ENCODE data around the gene DNAH17. TPM values are rescaled to one million over a fixed set of nuclear protein-coding genes. Genes with fewer than 3 reads are reported as not detected.
A peak's percentile ranks its signal among the peaks of the same experiment; 100 is the strongest.

DNAH17 gene
- total and polyA plus RNA-seq, 7 experiments from 2014 or later = 0.05 to 1.5 (median 0.38) TPM

DNA sequence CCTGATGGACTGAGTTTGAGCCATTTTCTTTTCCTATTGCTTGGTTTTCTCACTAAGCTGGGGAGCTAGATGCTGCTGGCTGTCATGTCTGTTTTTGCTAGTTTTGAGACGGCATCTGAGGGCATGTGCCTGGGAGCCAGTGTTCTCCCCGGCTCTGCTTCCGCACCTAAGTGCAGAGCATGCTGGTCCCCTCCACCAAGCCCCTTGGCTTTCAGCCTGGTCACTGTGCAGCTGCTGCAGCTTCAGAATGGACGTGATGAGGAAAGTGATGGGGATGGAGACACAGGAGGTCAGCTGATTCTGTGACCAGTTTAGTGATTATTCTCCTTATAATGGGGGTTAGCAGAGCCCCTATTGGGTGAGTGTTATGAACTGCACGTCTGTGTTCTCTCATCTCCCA, 28.5 kb downstream of the DNAH17 start:
- Mint-ChIP-seq H3K36me3 (no peaks in the 10 kb centered on the region), H3K4me1 (no peaks in the 10 kb centered on the region), H3K9me3 (no peaks in the 10 kb centered on the region), H3K27ac (no peak overlapping the region), H3K27me3 (peaks cover 0 to 13% (median 0%) of the 10 kb centered on the region in 5 donors), H3K4me3 (no peak overlapping the region)
- ChIA-PET POLR2A (interaction anchor here (0.6 kb wide), 1 partner anchor 101 kb away, joined by 3 read pairs; no protein-coding TSS in a partner anchor), CTCF (no interaction called here)
- intact Hi-C loops (cut with micrococcal nuclease) = no loop called here
- Histone ChIP-seq H3K27me3 (ENCODE audit: control insufficient read depth in 2 of 2, insufficient read depth in 2 of 2, low read length in 2 of 2) (no peaks in the 10 kb centered on the region), H3K27ac (ENCODE audit: low read depth, low read length) (no peak overlapping the region), H3K4me1 (ENCODE audit: control insufficient read depth in 2 of 2, insufficient read depth in 2 of 2, low read length in 2 of 2) (no peaks in the 10 kb centered on the region), H3K9me3 (ENCODE audit: control insufficient read depth in 2 of 3, low read length in 3 of 3) (no peaks in the 10 kb centered on the region), H3K4me3 (ENCODE audit: low read length) (no peak overlapping the region), H3K36me3 (ENCODE audit: control insufficient read depth in 2 of 3, insufficient read depth in 3 of 3, low read length in 3 of 3) (no peaks in the 10 kb centered on the region)
- ATAC-seq = no peak
- no peak for DNase-seq

DNA sequence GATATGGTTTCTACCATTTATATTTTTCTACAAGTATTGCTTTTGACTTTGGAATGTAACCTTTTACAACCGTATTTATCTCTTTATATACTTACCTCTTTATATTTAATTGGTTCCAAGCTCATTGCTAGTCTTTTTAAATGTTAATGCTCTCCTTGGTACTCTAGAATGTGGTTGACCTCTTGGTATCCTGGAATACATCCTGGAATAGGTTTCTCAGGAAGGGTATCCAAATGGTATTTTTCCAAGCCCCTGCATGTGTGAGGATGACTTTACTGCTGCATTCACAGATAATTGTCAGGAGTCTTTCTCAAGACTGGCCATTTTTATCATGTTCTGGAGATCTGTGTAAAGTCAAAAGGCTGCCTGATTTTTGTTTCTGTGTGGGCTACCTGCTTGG, 30.2 kb downstream of the DNAH17 start:
- ChIA-PET POLR2A (no interaction called here), CTCF (no interaction called here)
- H3K27ac Mint-ChIP-seq = no peak overlapping the region
- DNase-seq (no peak), ATAC-seq (no peak)
- Histone ChIP-seq H3K9me3 (ENCODE audit: control insufficient read depth in 2 of 3, low read length in 3 of 3) (no peaks in the 10 kb centered on the region), H3K27me3 (ENCODE audit: control insufficient read depth in 2 of 2, insufficient read depth in 2 of 2, low read length in 2 of 2) (no peaks in the 10 kb centered on the region), H3K36me3 (ENCODE audit: control insufficient read depth in 2 of 3, insufficient read depth in 3 of 3, low read length in 3 of 3) (no peaks in the 10 kb centered on the region), H3K4me1 (ENCODE audit: control insufficient read depth in 2 of 2, insufficient read depth in 2 of 2, low read length in 2 of 2) (no peaks in the 10 kb centered on the region), H3K4me3 (ENCODE audit: low read length) (no peak overlapping the region), H3K27ac (ENCODE audit: low read depth, low read length) (no peak overlapping the region)
- no peaks in the 10 kb centered on the region for H3K36me3 Mint-ChIP-seq
- no peak overlapping the region for H3K4me3 Mint-ChIP-seq
- no peaks in the 10 kb centered on the region for H3K9me3 Mint-ChIP-seq
- H3K27me3 Mint-ChIP-seq = peaks cover 0 to 11% (median 0%) of the 10 kb centered on the region in 5 donors
- intact Hi-C loops (cut with micrococcal nuclease) = no loop called here
- no peaks in the 10 kb centered on the region for H3K4me1 Mint-ChIP-seq

DNA sequence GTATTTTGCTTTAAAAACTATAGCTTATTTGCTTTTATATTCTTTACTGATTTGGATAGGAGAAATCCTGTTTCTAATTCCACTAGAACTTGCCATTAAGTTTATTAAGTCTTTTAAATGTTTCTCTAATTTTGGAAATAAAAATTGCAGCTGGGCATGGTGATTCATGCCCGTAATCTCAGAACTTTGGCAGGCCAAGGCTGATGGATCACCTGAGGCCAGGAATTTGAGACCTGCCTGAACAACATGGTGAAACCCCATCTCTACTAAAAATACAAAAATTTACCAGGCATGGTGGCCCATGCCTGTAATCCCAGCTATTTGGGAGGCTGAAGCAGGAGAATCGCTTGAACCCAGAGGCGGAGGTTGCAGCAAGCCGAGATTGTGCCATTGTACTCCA, 30.7 kb downstream of the DNAH17 start:
- no peaks in the 10 kb centered on the region for H3K9me3 ChIP-seq (ENCODE audit: control insufficient read depth in 2 of 3, low read length in 3 of 3)
- ChIA-PET POLR2A (no interaction called here), CTCF (no interaction called here)
- H3K36me3 ChIP-seq (ENCODE audit: control insufficient read depth in 2 of 3, insufficient read depth in 3 of 3, low read length in 3 of 3) = no peaks in the 10 kb centered on the region
- no peak overlapping the region for H3K4me3 Mint-ChIP-seq
- H3K4me1 Mint-ChIP-seq = peaks cover 0 to 5% (median 0%) of the 10 kb centered on the region in 7 donors
- ATAC-seq (no peak), DNase-seq (no peak)
- H3K27me3 Mint-ChIP-seq = peaks cover 0 to 11% (median 0%) of the 10 kb centered on the region in 5 donors
- H3K36me3 Mint-ChIP-seq = no peaks in the 10 kb centered on the region
- intact Hi-C loops (cut with micrococcal nuclease) = no loop called here
- no peaks in the 10 kb centered on the region for H3K9me3 Mint-ChIP-seq
- H3K4me1 ChIP-seq (ENCODE audit: control insufficient read depth in 2 of 2, insufficient read depth in 2 of 2, low read length in 2 of 2) = no peaks in the 10 kb centered on the region
- H3K27ac Mint-ChIP-seq = no peak overlapping the region
- no peak overlapping the region for H3K27ac ChIP-seq (ENCODE audit: low read depth, low read length)
- H3K4me3 ChIP-seq (ENCODE audit: low read length) = no peak overlapping the region
- H3K27me3 ChIP-seq (ENCODE audit: control insufficient read depth in 2 of 2, insufficient read depth in 2 of 2, low read length in 2 of 2) = no peaks in the 10 kb centered on the region

DNA sequence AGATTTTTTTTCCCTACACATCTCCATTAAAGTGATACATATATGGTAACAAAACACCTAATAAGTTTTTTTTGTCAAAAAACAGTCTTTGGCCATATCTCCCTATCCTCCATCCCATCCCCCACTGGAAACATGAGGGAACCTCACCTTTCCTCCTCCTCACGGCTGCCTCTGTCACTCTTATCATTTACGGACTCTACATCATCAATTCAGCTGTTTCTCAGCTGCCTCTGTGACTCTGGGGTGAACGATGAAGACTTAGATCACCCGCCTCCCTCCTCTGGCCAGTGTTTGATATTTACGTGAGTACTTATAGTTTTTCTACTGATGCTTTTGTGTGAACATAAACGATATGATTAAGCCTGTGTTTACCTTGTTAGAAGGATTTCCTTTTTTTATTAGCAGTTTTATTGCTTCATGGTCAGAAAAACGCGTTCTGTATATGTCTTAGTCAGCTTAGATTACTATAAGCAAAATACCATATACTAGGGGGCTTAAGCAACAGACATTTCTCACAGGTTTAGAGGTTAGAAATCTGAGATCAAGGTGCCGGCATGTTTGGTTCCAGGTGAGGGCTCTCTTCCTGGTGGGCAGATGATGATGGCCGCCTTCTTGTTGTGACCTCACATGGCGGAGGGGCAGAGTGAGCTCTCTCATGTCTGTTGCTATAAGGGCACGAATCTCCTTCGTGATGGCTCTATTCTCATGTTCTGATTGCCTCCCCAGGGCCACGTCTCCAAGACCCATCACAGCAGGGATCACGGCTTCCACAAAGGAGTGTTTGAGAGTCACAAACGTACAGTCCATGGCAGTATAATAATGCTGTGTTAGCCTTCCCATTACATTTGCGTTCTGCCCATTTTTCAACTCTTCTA, 32.1 kb downstream of the DNAH17 start:
- ATAC-seq = no peak

DNA sequence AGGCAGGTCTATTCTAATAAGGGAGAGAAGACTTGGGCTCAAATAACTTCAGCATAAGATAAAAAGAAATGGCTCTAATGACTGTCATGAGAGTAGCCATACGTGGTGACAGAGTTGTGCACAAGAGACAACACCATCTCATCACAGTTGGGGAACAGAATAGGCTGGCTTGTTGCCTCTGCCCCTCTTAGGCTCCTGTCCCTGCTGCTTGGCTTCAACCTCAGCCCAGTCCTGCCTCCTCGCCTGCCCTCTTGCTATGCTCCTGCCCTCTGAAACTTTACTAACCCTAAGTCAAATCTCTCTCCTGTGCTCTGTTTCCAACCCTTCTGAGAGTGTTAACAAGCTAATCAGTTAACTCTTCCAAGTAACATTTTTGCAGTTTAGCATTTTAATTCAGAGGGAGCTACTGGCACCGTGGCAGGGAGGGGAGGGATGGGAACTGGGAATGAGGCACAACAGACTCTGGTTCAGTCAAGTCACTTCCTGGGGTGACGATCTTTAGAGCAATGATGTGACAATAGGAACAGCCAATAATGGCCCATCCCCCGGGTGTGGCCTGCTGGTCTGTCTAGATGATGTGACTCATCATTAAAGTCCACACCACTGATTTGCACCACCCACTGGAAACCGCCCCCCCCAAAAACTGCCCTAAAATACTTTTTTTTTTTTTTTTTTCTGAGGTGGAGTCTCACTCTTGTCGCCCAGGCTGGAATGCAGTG, 35.5 kb downstream of the DNAH17 start:
- Histone ChIP-seq H3K36me3 (ENCODE audit: control insufficient read depth in 2 of 3, insufficient read depth in 3 of 3, low read length in 3 of 3) (no peaks in the 10 kb centered on the region), H3K27me3 (ENCODE audit: control insufficient read depth in 2 of 2, insufficient read depth in 2 of 2, low read length in 2 of 2) (no peaks in the 10 kb centered on the region), H3K4me3 (ENCODE audit: low read length) (no peak overlapping the region), H3K9me3 (ENCODE audit: control insufficient read depth in 2 of 3, low read length in 3 of 3) (no peaks in the 10 kb centered on the region), H3K4me1 (ENCODE audit: control insufficient read depth in 2 of 2, insufficient read depth in 2 of 2, low read length in 2 of 2) (no peaks in the 10 kb centered on the region), H3K27ac (ENCODE audit: low read depth, low read length) (no peak overlapping the region)
- H3K4me1 Mint-ChIP-seq = peaks cover 0 to 13% (median 1%) of the 10 kb centered on the region in 7 donors
- H3K27me3 Mint-ChIP-seq = peaks cover 0 to 6% (median 0%) of the 10 kb centered on the region in 5 donors
- ATAC-seq (peak; percentile 91), DNase-seq (no peak)
- intact Hi-C loops (cut with micrococcal nuclease) = no loop called here
- no peaks in the 10 kb centered on the region for H3K36me3 Mint-ChIP-seq
- CTCF ChIA-PET = interaction anchor here (0.6 kb wide), 1 partner anchor 16 kb away, joined by 3 read pairs; no protein-coding TSS in a partner anchor
- H3K9me3 Mint-ChIP-seq = no peaks in the 10 kb centered on the region
- H3K4me3 Mint-ChIP-seq = no peak overlapping the region
- POLR2A ChIA-PET = interaction anchor here (0.7 kb wide), 1 partner anchor 25 kb away, joined by 3 read pairs; no protein-coding TSS in a partner anchor
- peak overlapping the region in 1 of 9 donors; percentile 46 for H3K27ac Mint-ChIP-seq

More for the DNA sequence above, 32.1 kb downstream of the DNAH17 start:
- Mint-ChIP-seq H3K36me3 (no peaks in the 10 kb centered on the region), H3K4me1 (peaks cover 0 to 7% (median 0%) of the 10 kb centered on the region in 7 donors), H3K9me3 (no peaks in the 10 kb centered on the region), H3K4me3 (no peak overlapping the region), H3K27ac (no peak overlapping the region), H3K27me3 (peaks cover 0 to 7% (median 0%) of the 10 kb centered on the region in 5 donors)
- ChIA-PET CTCF (interaction anchor here (0.6 kb wide), 1 partner anchor 194 kb away, joined by 3 read pairs; no protein-coding TSS in a partner anchor), POLR2A (interaction anchor here (0.7 kb wide), 1 partner anchor 10 kb away, joined by 5 read pairs; no protein-coding TSS in a partner anchor)
- intact Hi-C loops (cut with micrococcal nuclease) = no loop called here
- H3K27ac ChIP-seq (ENCODE audit: low read depth, low read length) = no peak overlapping the region
- no peaks in the 10 kb centered on the region for H3K9me3 ChIP-seq (ENCODE audit: control insufficient read depth in 2 of 3, low read length in 3 of 3)
- no peaks in the 10 kb centered on the region for H3K36me3 ChIP-seq (ENCODE audit: control insufficient read depth in 2 of 3, insufficient read depth in 3 of 3, low read length in 3 of 3)
- H3K27me3 ChIP-seq (ENCODE audit: control insufficient read depth in 2 of 2, insufficient read depth in 2 of 2, low read length in 2 of 2) = no peaks in the 10 kb centered on the region
- DNase-seq = no peak
- no peak overlapping the region for H3K4me3 ChIP-seq (ENCODE audit: low read length)
- no peaks in the 10 kb centered on the region for H3K4me1 ChIP-seq (ENCODE audit: control insufficient read depth in 2 of 2, insufficient read depth in 2 of 2, low read length in 2 of 2)

DNA sequence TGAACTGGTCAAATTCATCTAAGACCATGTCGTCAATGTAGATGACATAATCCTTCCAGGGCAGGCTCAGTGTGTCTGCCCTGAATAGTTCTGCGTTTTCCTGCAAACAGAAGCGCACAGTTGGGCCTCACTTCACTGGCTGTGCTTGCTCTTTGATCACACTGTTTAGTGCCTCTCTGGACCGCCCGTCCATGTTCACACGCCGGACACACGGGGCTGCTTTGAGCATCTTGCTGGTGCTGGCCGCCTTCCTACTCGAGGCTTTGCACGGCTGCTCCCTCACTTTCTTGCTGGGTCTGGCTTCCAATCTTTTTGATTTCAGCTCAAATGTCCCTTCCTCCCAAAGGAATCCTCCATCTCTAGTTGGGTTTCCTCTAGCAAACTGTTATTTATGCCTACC, 37.4 kb downstream of the DNAH17 start:
- intact Hi-C loops (cut with micrococcal nuclease) = no loop called here
- no peak overlapping the region for H3K27ac Mint-ChIP-seq
- POLR2A ChIA-PET = no interaction called here

More for the DNA sequence above, 37.4 kb downstream of the DNAH17 start:
- DNase-seq (no peak), ATAC-seq (no peak)
- Histone ChIP-seq H3K27me3 (ENCODE audit: control insufficient read depth in 2 of 2, insufficient read depth in 2 of 2, low read length in 2 of 2) (no peaks in the 10 kb centered on the region), H3K9me3 (ENCODE audit: control insufficient read depth in 2 of 3, low read length in 3 of 3) (no peaks in the 10 kb centered on the region), H3K4me3 (ENCODE audit: low read length) (no peak overlapping the region), H3K27ac (ENCODE audit: low read depth, low read length) (no peak overlapping the region), H3K36me3 (ENCODE audit: control insufficient read depth in 2 of 3, insufficient read depth in 3 of 3, low read length in 3 of 3) (no peaks in the 10 kb centered on the region), H3K4me1 (ENCODE audit: control insufficient read depth in 2 of 2, insufficient read depth in 2 of 2, low read length in 2 of 2) (peaks cover 2 to 12% of the 10 kb centered on the region in 2 donors)
- H3K4me3 Mint-ChIP-seq = no peak overlapping the region
- CTCF ChIA-PET = no interaction called here
- no peaks in the 10 kb centered on the region for H3K36me3 Mint-ChIP-seq
- peaks cover 0 to 3% (median 0%) of the 10 kb centered on the region in 5 donors for H3K27me3 Mint-ChIP-seq
- H3K4me1 Mint-ChIP-seq = peaks cover 13 to 31% (median 19%) of the 10 kb centered on the region in 7 donors
- peaks cover 0 to 3% (median 0%) of the 10 kb centered on the region in 11 donors for H3K9me3 Mint-ChIP-seq
